ENCODE data around the gene CDHR2.

GRCh38 chr5:176574297-176574591 is 25.1 kb downstream of the CDHR2 start:
- TF ChIP-seq POLR2A (IDR thresholded peaks at IDR 0.05; ENCODE audit: low read depth, low read length) (no peak), POLR2AphosphoS5 (IDR thresholded peaks at IDR 0.05; ENCODE audit: low read depth, low read length) (no peak), TAF1 (IDR thresholded peaks at IDR 0.05; ENCODE audit: borderline replicate concordance, low read depth, low read length) (no peak)
